Inferior parietal cortex (tissue), 1 donor: ENCODE measurements around the gene NECAB3.

ENCODE experiments used
- DNase-seq: peaks from one replicate; pipeline ENCODE4 v3.0.0-alpha.2; 2016; ENCODE audit errors: extremely low spot score

The NECAB3 gene

DNA sequence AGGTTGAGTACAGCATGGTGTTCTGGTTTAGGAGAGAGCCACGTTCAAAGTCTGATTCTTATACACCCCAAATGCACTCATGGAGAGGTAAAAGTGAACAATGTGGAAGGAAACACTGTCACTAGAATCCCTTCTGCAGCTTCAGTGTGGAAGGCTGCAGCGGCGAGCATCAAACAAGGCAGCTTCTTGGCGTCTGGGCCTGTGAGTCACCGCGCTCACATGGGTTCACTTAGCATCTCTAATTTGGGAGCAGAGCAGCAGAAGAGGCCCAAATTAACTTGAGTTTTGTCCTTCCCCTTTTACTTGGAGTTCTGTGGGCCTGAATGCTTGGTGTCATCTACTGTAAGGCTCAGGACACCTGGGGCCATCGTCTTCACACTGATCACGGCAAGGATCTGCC lies 22.9 kb upstream of the NECAB3 start:
- peak; percentile 77 for DNase-seq

DNA sequence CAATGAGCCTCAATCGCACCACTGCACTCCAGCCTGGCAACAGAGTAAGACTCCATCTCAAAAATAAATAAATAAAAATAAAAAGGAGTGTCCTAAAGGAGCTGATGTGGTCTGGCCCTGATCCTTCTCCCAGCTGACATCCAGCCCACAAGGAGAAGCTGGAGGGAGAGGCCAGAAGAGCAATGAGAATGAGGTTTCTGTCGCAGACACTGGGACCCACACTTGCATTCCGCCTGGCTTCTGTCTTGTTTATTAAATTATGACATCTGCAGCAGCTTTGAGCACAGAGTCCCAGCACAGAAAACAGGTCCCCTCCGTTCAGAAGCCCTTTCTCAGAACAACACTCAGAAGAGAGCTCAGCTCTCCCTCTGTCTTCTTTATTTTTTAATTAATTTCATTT lies 22.2 kb upstream of the NECAB3 start:
- DNase-seq, result no peak

- DNase-seq, result no peak
Observed at GRCh38 chr20:33694639-33695012, 20.4 kb upstream of the NECAB3 start.

GRCh38 chr20:33693741-33694638 lies 19.8 kb upstream of the NECAB3 start:
- DNase-seq, result peak; percentile 47

DNA sequence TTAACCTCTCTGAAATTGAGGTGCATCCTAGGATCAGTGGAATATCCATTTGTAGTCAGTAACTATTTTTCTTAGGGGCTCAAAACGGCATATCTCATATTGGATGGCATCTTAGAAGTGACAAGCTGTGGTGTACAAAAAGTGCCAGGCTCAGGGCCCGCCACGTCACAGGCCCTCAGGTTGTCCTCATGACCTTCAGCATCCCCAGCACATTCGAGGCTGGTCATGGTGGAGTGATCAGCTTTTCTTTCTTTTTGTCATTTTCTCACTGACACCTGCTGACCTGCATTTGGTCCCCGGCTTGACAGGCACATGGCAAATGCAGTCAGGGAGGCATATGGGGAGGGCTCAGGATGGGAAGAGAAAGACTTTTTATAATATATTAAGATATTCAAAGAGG lies 19.1 kb upstream of the NECAB3 start:
- DNase-seq, result no peak

DNA sequence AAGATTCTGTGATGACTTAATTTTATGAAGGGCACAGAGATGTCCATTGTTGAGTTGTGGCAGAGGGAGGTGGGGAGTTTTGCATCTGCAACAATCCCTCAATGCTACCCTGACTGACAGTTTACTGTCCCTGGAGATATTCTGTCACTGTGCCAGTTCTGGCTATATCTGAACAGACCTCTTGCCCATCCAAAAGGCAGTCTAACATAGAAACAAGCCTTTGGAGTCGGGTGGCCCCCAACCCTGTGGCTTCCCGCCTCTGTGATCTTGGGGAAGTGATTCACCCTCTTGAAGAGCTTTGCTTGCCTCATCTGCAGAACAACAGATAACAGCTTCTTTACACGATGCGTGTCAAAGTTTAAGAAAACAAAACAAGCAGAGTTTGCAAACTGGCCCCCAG lies 15.7 kb upstream of the NECAB3 start:
- DNase-seq, result peak; percentile 57

DNA sequence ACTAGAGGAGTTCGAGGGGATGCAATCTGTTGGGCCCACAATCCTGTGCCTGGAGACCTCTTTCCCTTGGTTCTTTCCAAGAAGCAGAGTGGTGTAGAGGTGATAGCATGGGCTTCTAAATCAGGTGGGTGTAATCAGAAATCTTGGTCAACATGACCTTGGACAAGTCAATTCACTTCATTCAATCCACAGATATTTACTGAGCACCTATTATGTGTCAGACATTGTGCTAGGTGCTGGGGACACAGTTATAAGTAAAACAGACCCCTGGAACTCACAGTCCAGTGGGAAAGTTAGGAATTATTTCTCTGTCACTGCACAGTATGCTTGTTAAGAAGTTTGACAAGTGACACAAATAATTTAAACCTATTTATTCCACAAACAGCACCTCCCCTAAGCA lies 15.3 kb upstream of the NECAB3 start:
- DNase-seq, result no peak

GRCh38 chr20:33688938-33689424 lies 14.8 kb upstream of the NECAB3 start:
- no peak for DNase-seq

DNA sequence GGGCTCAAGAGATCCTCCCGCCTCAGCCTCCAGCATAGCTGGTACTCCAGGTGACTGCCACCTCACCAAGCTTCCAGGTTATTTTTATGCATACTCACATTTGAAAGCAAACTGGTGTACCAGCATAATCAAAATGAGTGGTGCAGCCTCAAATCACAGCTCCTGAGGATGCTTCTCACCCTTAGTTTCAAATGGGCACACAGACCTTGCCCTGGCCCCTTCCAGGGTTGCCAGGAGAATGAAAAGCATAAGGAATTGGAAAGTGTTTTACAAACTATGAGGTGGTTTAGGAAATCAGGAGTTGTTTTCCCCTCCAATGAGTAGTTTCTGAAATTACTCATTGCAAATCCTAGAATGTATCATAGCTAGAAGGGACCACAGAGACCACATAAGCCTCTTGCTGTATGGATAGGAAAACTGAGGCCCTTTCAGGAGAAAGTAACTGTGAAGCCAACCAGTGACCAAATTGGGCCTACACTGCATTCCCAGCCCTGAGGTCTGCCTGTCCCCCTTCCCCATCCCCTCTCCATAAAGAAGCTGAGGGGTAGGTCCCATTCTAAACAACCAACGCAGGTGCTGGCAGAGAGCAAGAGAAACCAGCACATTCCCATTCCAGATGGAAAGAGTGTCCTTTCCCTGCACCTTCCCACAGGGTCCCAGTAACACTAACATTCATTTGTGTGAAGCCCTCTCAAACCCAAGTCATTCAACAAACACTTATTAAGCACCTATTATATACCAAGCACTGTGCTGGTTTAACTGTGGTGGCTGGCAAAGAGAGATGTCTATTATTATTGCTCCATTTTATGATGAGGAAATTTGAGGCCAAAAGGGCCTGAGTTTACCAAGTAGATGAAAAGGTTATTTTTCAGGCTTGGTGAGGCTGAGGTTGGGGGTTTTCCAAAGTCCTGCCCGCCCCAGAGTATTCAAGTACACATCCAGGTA lies 14.0 kb upstream of the NECAB3 start:
- no peak for DNase-seq

DNA sequence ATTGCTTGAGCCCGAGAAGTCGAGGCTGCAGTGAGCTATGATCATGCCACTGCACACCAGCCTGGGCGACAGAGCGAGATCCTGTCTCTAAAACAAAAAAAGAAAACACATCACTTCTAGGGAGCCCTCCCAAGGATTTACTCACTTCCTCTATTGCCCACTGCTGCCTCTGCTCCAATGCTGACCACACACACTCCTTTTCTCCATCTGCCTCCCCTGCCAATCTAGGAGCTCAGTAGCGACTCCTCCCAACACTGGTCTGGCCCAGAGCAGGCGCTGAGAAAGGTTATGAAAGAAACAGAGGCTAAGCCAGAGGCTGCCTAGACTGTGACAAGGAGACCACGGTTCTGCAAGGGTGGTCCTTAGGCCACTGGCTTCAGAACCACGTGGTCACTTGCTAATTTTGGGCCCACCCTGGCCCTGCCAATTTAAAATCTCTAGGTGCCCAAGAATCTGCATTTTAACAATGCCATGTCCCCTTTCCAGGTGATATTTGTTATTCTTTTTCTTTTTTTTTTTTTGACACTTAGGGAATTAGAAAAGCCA lies 13.2 kb upstream of the NECAB3 start:
- no peak for DNase-seq

DNA sequence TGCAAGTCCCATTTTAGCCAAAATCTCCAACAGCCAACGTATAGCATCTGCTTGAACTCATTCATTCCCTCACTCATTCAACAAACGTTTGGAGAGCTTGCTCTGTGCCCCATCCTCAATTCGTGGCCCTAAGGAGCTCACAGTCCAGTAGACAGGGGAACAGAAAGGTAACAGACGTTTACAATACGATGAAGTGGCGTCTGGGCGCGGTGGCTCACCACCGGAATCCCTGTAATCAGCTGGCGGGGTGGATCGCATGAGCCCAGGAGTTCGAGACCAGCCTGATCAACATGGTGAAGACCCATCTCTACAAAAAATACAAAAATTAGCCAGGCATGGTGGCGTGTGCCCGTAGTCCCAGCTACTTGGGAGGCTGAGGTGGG lies 12.7 kb upstream of the NECAB3 start:
- DNase-seq, result no peak

DNA sequence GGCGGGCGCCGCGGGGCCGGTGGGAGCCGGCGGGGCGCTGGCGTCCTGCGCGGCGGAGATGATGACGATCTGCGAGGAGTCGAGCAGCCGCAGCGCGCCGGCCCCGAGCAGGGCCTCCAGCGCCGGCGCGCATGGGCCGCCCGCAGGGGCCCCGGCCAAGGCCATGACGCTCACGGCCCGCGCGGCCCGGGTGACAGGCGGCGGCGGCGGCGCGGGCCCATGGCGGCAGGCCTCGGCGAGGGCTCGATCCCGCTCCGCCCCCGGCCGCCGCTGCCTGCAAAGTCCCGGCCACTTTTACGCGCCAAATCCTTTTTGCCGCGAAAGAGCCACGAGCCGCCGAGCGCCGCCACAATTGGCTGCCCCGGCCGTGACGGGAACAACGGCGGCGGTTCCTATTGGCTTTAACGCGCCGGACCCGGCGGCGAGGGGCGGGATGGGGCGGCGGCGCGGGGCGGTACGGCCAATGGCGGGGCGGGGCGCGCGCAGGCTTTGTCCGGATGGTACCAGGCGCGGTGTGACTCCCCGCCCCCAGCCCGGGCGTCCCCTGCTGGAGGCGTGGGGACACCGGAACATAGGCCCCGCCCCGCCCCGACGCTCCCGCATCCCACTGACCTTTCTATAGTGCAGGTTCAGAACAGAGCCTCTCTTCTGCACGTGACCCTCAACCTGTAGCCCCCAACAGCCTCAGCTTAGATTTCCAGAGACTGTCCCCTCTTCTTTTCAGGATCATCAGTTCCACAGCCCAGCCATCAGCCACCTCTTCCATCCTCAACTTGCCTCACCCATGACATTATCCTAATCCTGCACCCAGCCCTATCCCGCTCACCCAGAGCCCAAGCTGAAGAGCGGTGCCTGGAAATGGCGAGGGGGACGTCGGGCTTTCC lies 12.1 kb upstream of the NECAB3 start, which contains the start of gene E2F1:
Gene E2F1 (minus strand): TSS at position 286 of the 884 bp plus-strand sequence. CDS start 121 bp downstream, at position 165.
- DNase-seq, result peak; percentile 91

- no peak for DNase-seq
Observed at GRCh38 chr20:33685328-33686099, 11.3 kb upstream of the NECAB3 start.

DNA sequence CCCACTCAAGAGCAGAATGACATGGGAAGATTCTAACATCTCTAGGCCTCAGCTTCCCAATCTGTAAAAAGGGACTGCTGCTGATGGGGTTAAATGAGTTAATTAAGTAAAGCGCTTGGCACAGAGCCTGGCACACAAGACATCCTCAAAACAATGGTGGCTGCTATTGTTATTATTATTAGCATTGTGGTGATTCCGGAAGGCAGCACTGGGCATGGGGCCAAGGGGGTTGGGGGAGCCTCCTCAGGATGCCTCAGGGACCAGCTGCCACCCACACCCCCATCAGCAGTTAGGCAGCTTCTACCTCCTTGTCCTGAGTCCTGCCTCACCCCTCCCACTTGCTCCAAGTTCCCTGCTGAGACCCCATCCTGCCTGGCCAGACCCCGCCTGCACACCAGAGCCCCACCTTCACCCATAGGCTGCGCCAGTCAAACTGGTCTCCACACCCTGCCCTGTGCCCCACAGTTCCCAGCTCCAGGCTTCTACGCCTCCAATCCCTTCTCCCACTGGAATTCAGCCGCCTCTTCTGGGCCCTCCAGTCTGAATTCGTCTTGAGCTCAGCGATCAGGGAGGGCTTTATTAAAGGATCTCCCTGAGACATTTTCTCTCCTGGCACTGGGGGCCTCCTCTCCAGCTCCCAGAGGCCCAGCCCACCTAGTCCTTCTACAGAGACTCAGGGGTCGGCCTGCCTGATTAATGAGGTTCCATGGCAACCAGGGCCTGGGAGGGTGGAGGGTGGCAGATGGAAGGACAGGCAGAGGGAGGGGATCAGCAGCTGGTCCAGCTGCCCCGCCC lies 10.5 kb upstream of the NECAB3 start:
- no peak for DNase-seq

DNA sequence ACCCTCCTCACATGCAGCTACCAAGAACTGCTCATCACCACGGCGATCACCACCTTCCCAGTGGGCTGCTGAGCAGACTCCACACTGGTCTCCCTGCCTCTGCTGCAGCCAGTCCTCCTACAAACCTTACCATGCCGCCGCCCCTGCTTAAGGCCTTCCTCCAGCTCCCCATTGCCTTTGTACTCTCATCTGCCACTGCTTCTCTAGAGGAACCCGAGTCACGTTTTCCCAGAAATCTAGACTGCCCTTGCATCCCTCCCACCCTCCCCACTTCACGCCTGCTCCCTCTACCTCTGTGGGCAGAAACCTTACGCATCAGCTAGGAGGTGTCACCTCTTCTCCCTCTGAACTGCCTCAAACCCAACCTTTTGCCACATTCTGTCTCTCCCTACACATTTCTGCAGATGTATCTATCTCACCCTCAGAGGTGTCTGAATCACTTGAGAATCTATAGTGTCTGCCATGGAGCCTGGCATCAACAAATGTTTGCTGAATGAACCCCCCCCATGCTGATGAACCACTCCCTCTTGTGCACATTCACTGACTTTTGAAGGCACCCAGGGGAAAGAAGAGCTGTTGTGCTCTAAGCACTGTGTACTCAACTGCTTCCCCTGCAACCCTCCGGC lies 7.6 kb upstream of the NECAB3 start:
- DNase-seq, result no peak

DNA sequence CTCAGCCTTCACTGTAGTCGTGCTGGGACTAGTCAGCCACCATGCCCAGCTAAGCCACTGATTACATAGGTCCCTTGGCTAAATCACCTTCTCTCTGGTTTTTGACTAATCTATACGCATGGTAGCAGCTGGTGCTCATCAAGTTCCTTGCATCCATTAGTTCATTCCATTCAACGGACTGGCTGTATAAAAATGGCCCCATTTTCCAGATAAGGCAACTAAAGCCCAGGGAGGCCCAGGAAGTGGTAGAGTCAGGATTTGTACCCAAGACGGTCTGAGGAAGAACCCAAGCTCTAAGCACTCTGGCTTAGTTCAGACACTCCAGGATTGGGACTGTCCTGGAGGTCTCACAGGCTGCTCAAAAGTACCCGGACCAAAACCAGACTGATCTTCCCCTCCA lies 7.1 kb upstream of the NECAB3 start:
- DNase-seq, result no peak

DNA sequence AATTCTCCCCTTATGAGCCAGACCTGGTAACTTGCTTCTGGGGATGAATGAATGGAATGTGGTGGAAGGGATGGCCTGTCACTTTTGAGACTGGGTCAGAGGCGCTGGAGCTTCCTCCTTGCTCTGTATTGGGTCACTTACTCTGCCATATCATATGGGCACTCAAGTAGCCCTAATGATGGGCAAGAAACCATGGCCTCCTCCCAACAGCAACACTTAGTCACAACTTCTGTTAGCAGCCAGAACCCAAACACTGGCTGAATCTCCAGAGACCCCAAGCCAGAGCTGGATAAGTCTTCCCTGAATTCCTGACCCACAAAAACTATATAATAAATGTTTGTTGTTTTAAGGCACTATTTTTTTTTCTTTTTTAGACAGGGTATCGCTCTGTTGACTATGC lies 6.5 kb upstream of the NECAB3 start:
- no peak for DNase-seq

DNA sequence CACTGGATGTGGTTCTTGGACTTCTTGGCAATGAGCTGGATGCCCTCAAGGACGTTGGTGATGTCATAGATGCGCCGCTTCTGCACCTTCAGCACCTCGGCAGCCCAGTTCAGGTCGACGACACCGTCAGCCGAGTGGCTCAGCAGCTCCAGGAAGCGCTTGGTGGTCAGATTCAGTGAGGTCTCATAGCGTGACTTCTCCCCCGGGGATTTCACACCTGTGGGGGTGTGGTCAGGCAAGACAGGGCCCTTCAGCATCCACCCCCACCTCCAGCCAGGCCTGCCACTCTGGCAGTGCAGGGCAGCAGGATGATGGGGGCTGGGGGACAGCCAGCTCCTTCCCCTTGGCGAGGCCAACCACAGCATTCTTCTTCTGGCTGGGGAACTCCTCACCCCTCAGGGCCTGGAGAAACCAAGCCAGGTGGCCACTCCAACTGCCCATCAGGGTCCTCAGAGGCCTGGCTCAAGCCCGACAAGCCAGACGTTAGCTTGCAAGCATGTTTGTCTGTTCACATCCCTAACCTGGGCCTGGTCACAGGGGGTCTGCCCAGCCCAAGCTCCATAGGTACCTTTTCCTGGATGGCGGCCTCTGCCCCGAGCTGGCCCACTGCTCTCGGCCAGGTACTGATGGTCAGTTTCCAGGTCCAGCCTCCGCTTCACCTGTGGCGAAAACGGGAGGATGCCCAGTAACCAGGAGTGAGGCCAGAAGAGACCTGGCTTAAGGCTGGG lies 5.7 kb upstream of the NECAB3 start:
- DNase-seq, result no peak
